ENCODE data around the gene LAMA2.

LAMA2 gene

GRCh38 chr6:129521946-129522345, 639.0 kb downstream of the LAMA2 start:
- H3K27me3 ChIP-seq = no peaks in the 10 kb centered on the region
- H3K4me1 ChIP-seq (ENCODE audit: control insufficient read depth in 1 of 2, insufficient read depth in 1 of 2, low read depth in 1 of 2, low read length in 1 of 2) = peaks cover 4 to 8% of the 10 kb centered on the region in 2 experiments
- H3K27ac ChIP-seq = no peak overlapping the region
- H3K36me3 ChIP-seq = no peaks in the 10 kb centered on the region
- no peak for TF ChIP-seq CTCF (IDR thresholded peaks at IDR 0.05)
- no peaks in the 10 kb centered on the region for H3K9me3 ChIP-seq
- H3K4me3 ChIP-seq (ENCODE audit: low read depth in 1 of 2, low read length in 1 of 2) = no peak overlapping the region

GRCh38 chr6:129523816-129524215, 640.9 kb downstream of the LAMA2 start:
- Histone ChIP-seq H3K4me1 (ENCODE audit: control insufficient read depth in 1 of 2, insufficient read depth in 1 of 2, low read depth in 1 of 2, low read length in 1 of 2) (no peaks in the 10 kb centered on the region), H3K27me3 (no peaks in the 10 kb centered on the region), H3K36me3 (no peaks in the 10 kb centered on the region), H3K4me3 (ENCODE audit: low read depth in 1 of 2, low read length in 1 of 2) (no peak overlapping the region), H3K9me3 (no peaks in the 10 kb centered on the region), H3K27ac (no peak overlapping the region)
- TF ChIP-seq CTCF (IDR thresholded peaks at IDR 0.05) = no peak

GRCh38 chr6:129525055-129525454, 642.1 kb downstream of the LAMA2 start:
- Histone ChIP-seq H3K27me3 (no peaks in the 10 kb centered on the region), H3K27ac (no peak overlapping the region), H3K9me3 (no peaks in the 10 kb centered on the region), H3K4me1 (ENCODE audit: control insufficient read depth in 1 of 2, insufficient read depth in 1 of 2, low read depth in 1 of 2, low read length in 1 of 2) (no peaks in the 10 kb centered on the region), H3K4me3 (ENCODE audit: low read depth in 1 of 2, low read length in 1 of 2) (no peak overlapping the region), H3K36me3 (no peaks in the 10 kb centered on the region)
- TF ChIP-seq CTCF (IDR thresholded peaks at IDR 0.05) = no peak

GRCh38 chr6:129534926-129535325, 652.0 kb downstream of the LAMA2 start:
- H3K4me3 ChIP-seq (ENCODE audit: low read depth in 1 of 2, low read length in 1 of 2) = no peak overlapping the region
- H3K27ac ChIP-seq = no peak overlapping the region
- H3K27me3 ChIP-seq = peaks cover 6% of the 10 kb centered on the region
- H3K9me3 ChIP-seq = no peaks in the 10 kb centered on the region
- no peaks in the 10 kb centered on the region for H3K4me1 ChIP-seq (ENCODE audit: control insufficient read depth in 1 of 2, insufficient read depth in 1 of 2, low read depth in 1 of 2, low read length in 1 of 2)
- no peaks in the 10 kb centered on the region for H3K36me3 ChIP-seq
- no peak for TF ChIP-seq CTCF (IDR thresholded peaks at IDR 0.05)

GRCh38 chr6:129536271-129536670, 653.3 kb downstream of the LAMA2 start:
- no peaks in the 10 kb centered on the region for H3K36me3 ChIP-seq
- H3K27me3 ChIP-seq = peaks cover 6% of the 10 kb centered on the region
- no peak overlapping the region for H3K4me3 ChIP-seq (ENCODE audit: low read depth in 1 of 2, low read length in 1 of 2)
- TF ChIP-seq CTCF (IDR thresholded peaks at IDR 0.05) = no peak
- no peaks in the 10 kb centered on the region for H3K9me3 ChIP-seq
- H3K4me1 ChIP-seq (ENCODE audit: control insufficient read depth in 1 of 2, insufficient read depth in 1 of 2, low read depth in 1 of 2, low read length in 1 of 2) = no peaks in the 10 kb centered on the region
- H3K27ac ChIP-seq = no peak overlapping the region

GRCh38 chr6:129539032-129539431, 656.1 kb downstream of the LAMA2 start:
- H3K27ac ChIP-seq = no peak overlapping the region
- no peak for TF ChIP-seq CTCF (IDR thresholded peaks at IDR 0.05)
- no peaks in the 10 kb centered on the region for H3K9me3 ChIP-seq
- no peaks in the 10 kb centered on the region for H3K4me1 ChIP-seq (ENCODE audit: control insufficient read depth in 1 of 2, insufficient read depth in 1 of 2, low read depth in 1 of 2, low read length in 1 of 2)
- H3K36me3 ChIP-seq = no peaks in the 10 kb centered on the region
- no peak overlapping the region for H3K4me3 ChIP-seq (ENCODE audit: low read depth in 1 of 2, low read length in 1 of 2)
- peaks cover 6% of the 10 kb centered on the region for H3K27me3 ChIP-seq

Data from neutrophil (primary cell).